Measurements from ENCODE around the gene RPL28.

- TF ChIP-seq, protein P1, sequence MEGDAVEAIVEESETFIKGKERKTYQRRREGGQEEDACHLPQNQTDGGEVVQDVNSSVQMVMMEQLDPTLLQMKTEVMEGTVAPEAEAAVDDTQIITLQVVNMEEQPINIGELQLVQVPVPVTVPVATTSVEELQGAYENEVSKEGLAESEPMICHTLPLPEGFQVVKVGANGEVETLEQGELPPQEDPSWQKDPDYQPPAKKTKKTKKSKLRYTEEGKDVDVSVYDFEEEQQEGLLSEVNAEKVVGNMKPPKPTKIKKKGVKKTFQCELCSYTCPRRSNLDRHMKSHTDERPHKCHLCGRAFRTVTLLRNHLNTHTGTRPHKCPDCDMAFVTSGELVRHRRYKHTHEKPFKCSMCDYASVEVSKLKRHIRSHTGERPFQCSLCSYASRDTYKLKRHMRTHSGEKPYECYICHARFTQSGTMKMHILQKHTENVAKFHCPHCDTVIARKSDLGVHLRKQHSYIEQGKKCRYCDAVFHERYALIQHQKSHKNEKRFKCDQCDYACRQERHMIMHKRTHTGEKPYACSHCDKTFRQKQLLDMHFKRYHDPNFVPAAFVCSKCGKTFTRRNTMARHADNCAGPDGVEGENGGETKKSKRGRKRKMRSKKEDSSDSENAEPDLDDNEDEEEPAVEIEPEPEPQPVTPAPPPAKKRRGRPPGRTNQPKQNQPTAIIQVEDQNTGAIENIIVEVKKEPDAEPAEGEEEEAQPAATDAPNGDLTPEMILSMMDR (IDR thresholded peaks at IDR 0.05), result no peak
- TF ChIP-seq POLR2A (IDR thresholded peaks at IDR 0.05), result no peak
These were observed 5.5 kb downstream of the RPL28 start for GRCh38 chr19:55391191-55391670.
